ENCODE results near the gene TOX2. TPM values are rescaled to one million over a fixed set of nuclear protein-coding genes. Genes with fewer than 3 reads are reported as not detected.

TOX2 gene
- total RNA-seq, 1 donor from 2014 or later, result 24.3 TPM

GRCh38 chr20:44021900-44022299, 107.2 kb downstream of the TOX2 start:
- no peak for ATAC-seq
- no peak for TF ChIP-seq CTCF (IDR thresholded peaks at IDR 0.05)
- no peaks in the 10 kb centered on the region for H3K36me3 ChIP-seq

GRCh38 chr20:44022464-44022863, 107.8 kb downstream of the TOX2 start:
- intact Hi-C loops (cut with DNase I), result no loop called here

More at GRCh38 chr20:44021900-44022299, 107.2 kb downstream of the TOX2 start:
- Histone ChIP-seq H3K9me3 (no peaks in the 10 kb centered on the region), H3K4me1 (peaks cover 21% of the 10 kb centered on the region), H3K27ac (no peak overlapping the region), H3K27me3 (no peaks in the 10 kb centered on the region), H3K4me3 (no peak overlapping the region)
- no peak for DNase-seq
- intact Hi-C loops (cut with DNase I), result no loop called here

GRCh38 chr20:44023515-44024371, 109.1 kb downstream of the TOX2 start:
- Histone ChIP-seq H3K27ac (no peak overlapping the region), H3K36me3 (no peaks in the 10 kb centered on the region), H3K4me1 (peaks cover 11% of the 10 kb centered on the region), H3K9me3 (no peaks in the 10 kb centered on the region), H3K27me3 (no peaks in the 10 kb centered on the region), H3K4me3 (no peak overlapping the region)
- intact Hi-C loops (cut with DNase I), result no loop called here
- ATAC-seq (no peak), DNase-seq (no peak)
- no peak for TF ChIP-seq CTCF (IDR thresholded peaks at IDR 0.05)

More at GRCh38 chr20:44022464-44022863, 107.8 kb downstream of the TOX2 start:
- Histone ChIP-seq H3K9me3 (no peaks in the 10 kb centered on the region), H3K27me3 (no peaks in the 10 kb centered on the region), H3K36me3 (no peaks in the 10 kb centered on the region), H3K4me1 (peaks cover 21% of the 10 kb centered on the region), H3K27ac (no peak overlapping the region), H3K4me3 (no peak overlapping the region)
- TF ChIP-seq CTCF (IDR thresholded peaks at IDR 0.05), result no peak
- no peak for ATAC-seq
- no peak for DNase-seq

GRCh38 chr20:44024820-44025580, 110.3 kb downstream of the TOX2 start:
- intact Hi-C loops (cut with DNase I), result no loop called here
- no peak overlapping the region for H3K27ac ChIP-seq

GRCh38 chr20:44025756-44026155, 111.1 kb downstream of the TOX2 start:
- Histone ChIP-seq H3K36me3 (no peaks in the 10 kb centered on the region), H3K9me3 (no peaks in the 10 kb centered on the region), H3K27me3 (no peaks in the 10 kb centered on the region), H3K27ac (no peak overlapping the region), H3K4me3 (no peak overlapping the region), H3K4me1 (no peaks in the 10 kb centered on the region)
- no peak for ATAC-seq
- no peak for TF ChIP-seq CTCF (IDR thresholded peaks at IDR 0.05)
- intact Hi-C loops (cut with DNase I), result no loop called here
- no peak for DNase-seq

More at GRCh38 chr20:44024820-44025580, 110.3 kb downstream of the TOX2 start:
- DNase-seq (no peak), ATAC-seq (no peak)
- Histone ChIP-seq H3K4me3 (no peak overlapping the region), H3K4me1 (peaks cover under 1% of the 10 kb centered on the region), H3K27me3 (no peaks in the 10 kb centered on the region), H3K36me3 (no peaks in the 10 kb centered on the region), H3K9me3 (no peaks in the 10 kb centered on the region)
- TF ChIP-seq CTCF (IDR thresholded peaks at IDR 0.05), result no peak

All from upper lobe of right lung (tissue), 1 donor.